Measurements from ENCODE around the gene IL19.

Gene IL19

GRCh38 chr1:206814716-206815341 lies 44.3 kb downstream of the IL19 start:
- no peak overlapping the region for H4K8ac ChIP-seq (ENCODE audit: low read depth, low read length)
- no peak overlapping the region for H3K9ac ChIP-seq (ENCODE audit: low read length)
- no peak overlapping the region for H3K23ac ChIP-seq (ENCODE audit: low read length)
- no peaks in the 10 kb centered on the region for H3K4me1 ChIP-seq (ENCODE audit: control insufficient read depth in 1 of 2, insufficient read depth in 2 of 2, low read length in 2 of 2)
- no peak overlapping the region for H2BK12ac ChIP-seq (ENCODE audit: low read length)
- no peak overlapping the region for H3K4me2 ChIP-seq (ENCODE audit: low read length)
- WGBS (ENCODE audit: extremely low coverage, insufficient coverage, insufficient read length), result no CpG with 5 or more reads among the region's 2 CpGs
- DNase-seq, result no peak
- H2BK120ac ChIP-seq (ENCODE audit: insufficient read depth, low read length, poor library complexity), result no peak overlapping the region
- no peaks in the 10 kb centered on the region for H3K79me2 ChIP-seq (ENCODE audit: control insufficient read depth, insufficient read depth, low read length, poor library complexity)
- H2AFZ ChIP-seq (ENCODE audit: insufficient read depth, low read length, poor library complexity), result no peak overlapping the region
- H3K79me1 ChIP-seq (ENCODE audit: low read length), result no peaks in the 10 kb centered on the region
- no peaks in the 10 kb centered on the region for H3K27me3 ChIP-seq (ENCODE audit: insufficient read depth, low read length)
- no peak overlapping the region for H3K18ac ChIP-seq (ENCODE audit: low read length)
- H3K36me3 ChIP-seq (ENCODE audit: control insufficient read depth in 1 of 2, insufficient read depth in 2 of 2, low read length in 2 of 2), result no peaks in the 10 kb centered on the region
- no peak overlapping the region for H3K4ac ChIP-seq (ENCODE audit: low read depth, low read length)
- H4K91ac ChIP-seq (ENCODE audit: low read depth, low read length), result no peak overlapping the region
- H3K4me3 ChIP-seq (ENCODE audit: low read depth, low read length), result no peak overlapping the region
- no peak overlapping the region for H2AK5ac ChIP-seq (ENCODE audit: low read length)
- H3K9me3 ChIP-seq (ENCODE audit: insufficient read depth, low read depth, low read length), result no peaks in the 10 kb centered on the region
- H4K12ac ChIP-seq (ENCODE audit: low read depth, low read length), result no peak overlapping the region
- H2BK5ac ChIP-seq (ENCODE audit: low read depth, low read length, poor library complexity), result no peak overlapping the region
- H3K14ac ChIP-seq (ENCODE audit: low read length), result no peak overlapping the region
- no peak overlapping the region for H3K27ac ChIP-seq (ENCODE audit: low read depth, low read length)

- H3K4me1 ChIP-seq (ENCODE audit: control insufficient read depth in 1 of 2, insufficient read depth in 2 of 2, low read length in 2 of 2), result no peaks in the 10 kb centered on the region
These were observed 46.1 kb downstream of the IL19 start for GRCh38 chr1:206816390-206817287.

DNA sequence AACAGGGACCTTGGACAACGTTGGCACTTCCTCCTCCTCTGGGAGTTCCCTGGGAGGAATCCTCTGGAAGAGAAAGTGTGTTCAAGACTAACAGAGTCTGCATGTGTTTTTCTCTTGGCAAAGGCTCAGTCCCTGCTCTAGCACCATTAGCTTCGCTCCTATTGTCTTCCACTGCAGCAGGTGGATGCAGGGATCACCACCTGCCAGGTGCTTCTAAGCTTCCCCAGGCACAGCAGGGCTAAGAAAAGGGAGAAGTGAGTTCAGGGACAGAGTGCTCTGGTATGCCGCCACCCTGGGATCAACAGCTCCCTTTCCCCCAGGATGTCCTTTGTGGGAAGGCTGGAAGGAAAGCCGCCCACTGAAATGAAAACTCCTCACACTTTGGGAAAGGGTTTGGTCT lies 50.9 kb downstream of the IL19 start:
- Histone ChIP-seq H3K27me3 (ENCODE audit: insufficient read depth, low read length) (no peaks in the 10 kb centered on the region), H3K14ac (ENCODE audit: low read length) (no peak overlapping the region), H3K79me1 (ENCODE audit: low read length) (no peaks in the 10 kb centered on the region), H3K27ac (ENCODE audit: low read depth, low read length) (no peak overlapping the region), H2AFZ (ENCODE audit: insufficient read depth, low read length, poor library complexity) (no peak overlapping the region), H3K4me3 (ENCODE audit: low read depth, low read length) (no peak overlapping the region), H3K9ac (ENCODE audit: low read length) (no peak overlapping the region), H2BK5ac (ENCODE audit: low read depth, low read length, poor library complexity) (no peak overlapping the region), H4K91ac (ENCODE audit: low read depth, low read length) (no peak overlapping the region), H3K18ac (ENCODE audit: low read length) (no peak overlapping the region), H3K79me2 (ENCODE audit: control insufficient read depth, insufficient read depth, low read length, poor library complexity) (no peaks in the 10 kb centered on the region), H4K8ac (ENCODE audit: low read depth, low read length) (no peak overlapping the region), H3K23ac (ENCODE audit: low read length) (no peak overlapping the region), H3K9me3 (ENCODE audit: insufficient read depth, low read depth, low read length) (no peaks in the 10 kb centered on the region), H4K12ac (ENCODE audit: low read depth, low read length) (no peak overlapping the region), H3K4me1 (ENCODE audit: control insufficient read depth in 1 of 2, insufficient read depth in 2 of 2, low read length in 2 of 2) (no peaks in the 10 kb centered on the region), H3K36me3 (ENCODE audit: control insufficient read depth in 1 of 2, insufficient read depth in 2 of 2, low read length in 2 of 2) (no peaks in the 10 kb centered on the region), H2BK12ac (ENCODE audit: low read length) (no peak overlapping the region), H2AK5ac (ENCODE audit: low read length) (no peak overlapping the region), H2BK120ac (ENCODE audit: insufficient read depth, low read length, poor library complexity) (no peak overlapping the region), H3K4me2 (ENCODE audit: low read length) (no peak overlapping the region), H3K4ac (ENCODE audit: low read depth, low read length) (no peak overlapping the region)
- no peak for DNase-seq
- no CpG with 5 or more reads among the region's 4 CpGs for WGBS (ENCODE audit: extremely low coverage, insufficient coverage, insufficient read length)

More at GRCh38 chr1:206816390-206817287, 46.1 kb downstream of the IL19 start:
- Histone ChIP-seq H3K9ac (ENCODE audit: low read length) (no peak overlapping the region), H2AFZ (ENCODE audit: insufficient read depth, low read length, poor library complexity) (no peak overlapping the region), H3K23ac (ENCODE audit: low read length) (no peak overlapping the region), H2BK120ac (ENCODE audit: insufficient read depth, low read length, poor library complexity) (no peak overlapping the region), H3K4ac (ENCODE audit: low read depth, low read length) (no peak overlapping the region), H3K79me1 (ENCODE audit: low read length) (no peaks in the 10 kb centered on the region), H3K9me3 (ENCODE audit: insufficient read depth, low read depth, low read length) (no peaks in the 10 kb centered on the region), H2BK5ac (ENCODE audit: low read depth, low read length, poor library complexity) (no peak overlapping the region), H3K4me2 (ENCODE audit: low read length) (no peak overlapping the region), H3K27ac (ENCODE audit: low read depth, low read length) (no peak overlapping the region), H3K4me3 (ENCODE audit: low read depth, low read length) (no peak overlapping the region), H2AK5ac (ENCODE audit: low read length) (no peak overlapping the region), H3K14ac (ENCODE audit: low read length) (no peak overlapping the region), H3K18ac (ENCODE audit: low read length) (no peak overlapping the region), H3K79me2 (ENCODE audit: control insufficient read depth, insufficient read depth, low read length, poor library complexity) (no peaks in the 10 kb centered on the region), H2BK12ac (ENCODE audit: low read length) (no peak overlapping the region), H4K8ac (ENCODE audit: low read depth, low read length) (no peak overlapping the region), H4K91ac (ENCODE audit: low read depth, low read length) (no peak overlapping the region), H4K12ac (ENCODE audit: low read depth, low read length) (no peak overlapping the region), H3K36me3 (ENCODE audit: control insufficient read depth in 1 of 2, insufficient read depth in 2 of 2, low read length in 2 of 2) (no peaks in the 10 kb centered on the region), H3K27me3 (ENCODE audit: insufficient read depth, low read length) (no peaks in the 10 kb centered on the region)
- WGBS (ENCODE audit: extremely low coverage, insufficient coverage, insufficient read length), result no CpG with 5 or more reads among the region's 4 CpGs
- no peak for DNase-seq

- H4K12ac ChIP-seq (ENCODE audit: low read depth, low read length), result no peak overlapping the region
- no peak overlapping the region for H3K4ac ChIP-seq (ENCODE audit: low read depth, low read length)
- no peak overlapping the region for H3K4me3 ChIP-seq (ENCODE audit: low read depth, low read length)
- no peak overlapping the region for H2BK120ac ChIP-seq (ENCODE audit: insufficient read depth, low read length, poor library complexity)
- no peak overlapping the region for H3K4me2 ChIP-seq (ENCODE audit: low read length)
- H2BK5ac ChIP-seq (ENCODE audit: low read depth, low read length, poor library complexity), result no peak overlapping the region
- no peaks in the 10 kb centered on the region for H3K9me3 ChIP-seq (ENCODE audit: insufficient read depth, low read depth, low read length)
- no CpG with 5 or more reads among the region's 5 CpGs for WGBS (ENCODE audit: extremely low coverage, insufficient coverage, insufficient read length)
- H2AK5ac ChIP-seq (ENCODE audit: low read length), result no peak overlapping the region
- no peaks in the 10 kb centered on the region for H3K4me1 ChIP-seq (ENCODE audit: control insufficient read depth in 1 of 2, insufficient read depth in 2 of 2, low read length in 2 of 2)
- H3K79me2 ChIP-seq (ENCODE audit: control insufficient read depth, insufficient read depth, low read length, poor library complexity), result no peaks in the 10 kb centered on the region
- H2AFZ ChIP-seq (ENCODE audit: insufficient read depth, low read length, poor library complexity), result no peak overlapping the region
- H3K23ac ChIP-seq (ENCODE audit: low read length), result no peak overlapping the region
- no peaks in the 10 kb centered on the region for H3K36me3 ChIP-seq (ENCODE audit: control insufficient read depth in 1 of 2, insufficient read depth in 2 of 2, low read length in 2 of 2)
- H3K18ac ChIP-seq (ENCODE audit: low read length), result no peak overlapping the region
- no peak overlapping the region for H3K27ac ChIP-seq (ENCODE audit: low read depth, low read length)
- no peak overlapping the region for H4K91ac ChIP-seq (ENCODE audit: low read depth, low read length)
- H3K9ac ChIP-seq (ENCODE audit: low read length), result no peak overlapping the region
- no peak for DNase-seq
- no peaks in the 10 kb centered on the region for H3K79me1 ChIP-seq (ENCODE audit: low read length)
- no peak overlapping the region for H4K8ac ChIP-seq (ENCODE audit: low read depth, low read length)
- no peaks in the 10 kb centered on the region for H3K27me3 ChIP-seq (ENCODE audit: insufficient read depth, low read length)
- no peak overlapping the region for H2BK12ac ChIP-seq (ENCODE audit: low read length)
- H3K14ac ChIP-seq (ENCODE audit: low read length), result no peak overlapping the region
These were observed 53.2 kb downstream of the IL19 start for GRCh38 chr1:206823727-206824126.

All from trophoblast cell (in vitro differentiated cells and primary cell).